ENCODE measurements around the gene ABL1.

ABL1 gene

GRCh38 chr9:130921989-130922892, 87.2 kb downstream of the ABL1 start:
- Histone ChIP-seq H3K27ac (no peak overlapping the region), H3K9me3 (ENCODE audit: control insufficient read depth, low read length) (no peaks in the 10 kb centered on the region), H3K36me3 (ENCODE audit: control insufficient read depth, insufficient read depth, low read length) (no peaks in the 10 kb centered on the region), H3K4me3 (ENCODE audit: low read depth, low read length) (no peak overlapping the region), H3K4me1 (no peaks in the 10 kb centered on the region), H3K9ac (no peak overlapping the region), H3K4me2 (ENCODE audit: low read length) (no peak overlapping the region), H2AFZ (no peak overlapping the region), H3K79me2 (no peaks in the 10 kb centered on the region), H3K27me3 (ENCODE audit: control insufficient read depth, insufficient read depth, low read length) (no peaks in the 10 kb centered on the region)
- TF ChIP-seq, protein P1, sequence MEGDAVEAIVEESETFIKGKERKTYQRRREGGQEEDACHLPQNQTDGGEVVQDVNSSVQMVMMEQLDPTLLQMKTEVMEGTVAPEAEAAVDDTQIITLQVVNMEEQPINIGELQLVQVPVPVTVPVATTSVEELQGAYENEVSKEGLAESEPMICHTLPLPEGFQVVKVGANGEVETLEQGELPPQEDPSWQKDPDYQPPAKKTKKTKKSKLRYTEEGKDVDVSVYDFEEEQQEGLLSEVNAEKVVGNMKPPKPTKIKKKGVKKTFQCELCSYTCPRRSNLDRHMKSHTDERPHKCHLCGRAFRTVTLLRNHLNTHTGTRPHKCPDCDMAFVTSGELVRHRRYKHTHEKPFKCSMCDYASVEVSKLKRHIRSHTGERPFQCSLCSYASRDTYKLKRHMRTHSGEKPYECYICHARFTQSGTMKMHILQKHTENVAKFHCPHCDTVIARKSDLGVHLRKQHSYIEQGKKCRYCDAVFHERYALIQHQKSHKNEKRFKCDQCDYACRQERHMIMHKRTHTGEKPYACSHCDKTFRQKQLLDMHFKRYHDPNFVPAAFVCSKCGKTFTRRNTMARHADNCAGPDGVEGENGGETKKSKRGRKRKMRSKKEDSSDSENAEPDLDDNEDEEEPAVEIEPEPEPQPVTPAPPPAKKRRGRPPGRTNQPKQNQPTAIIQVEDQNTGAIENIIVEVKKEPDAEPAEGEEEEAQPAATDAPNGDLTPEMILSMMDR (IDR thresholded peaks at IDR 0.05): no peak

GRCh38 chr9:130922893-130923610, 88.0 kb downstream of the ABL1 start:
- no peaks in the 10 kb centered on the region for H3K79me2 ChIP-seq
- H3K27me3 ChIP-seq (ENCODE audit: control insufficient read depth, insufficient read depth, low read length): no peaks in the 10 kb centered on the region
- H2AFZ ChIP-seq: no peak overlapping the region
- peaks cover 4% of the 10 kb centered on the region for H3K4me1 ChIP-seq
- TF ChIP-seq, protein P1 (IDR thresholded peaks at IDR 0.05): no peak
- no peak overlapping the region for H3K9ac ChIP-seq
- no peaks in the 10 kb centered on the region for H3K36me3 ChIP-seq (ENCODE audit: control insufficient read depth, insufficient read depth, low read length)
- no peak overlapping the region for H3K27ac ChIP-seq
- H3K9me3 ChIP-seq (ENCODE audit: control insufficient read depth, low read length): no peaks in the 10 kb centered on the region
- no peak overlapping the region for H3K4me2 ChIP-seq (ENCODE audit: low read length)
- no peak overlapping the region for H3K4me3 ChIP-seq (ENCODE audit: low read depth, low read length)

- H2AFZ ChIP-seq: no peak overlapping the region
- TF ChIP-seq, protein P1 (IDR thresholded peaks at IDR 0.05): no peak
- H3K4me1 ChIP-seq: peaks cover 12% of the 10 kb centered on the region
- H3K4me3 ChIP-seq (ENCODE audit: low read depth, low read length): no peak overlapping the region
- H3K79me2 ChIP-seq: no peaks in the 10 kb centered on the region
- H3K9ac ChIP-seq: no peak overlapping the region
- no peak overlapping the region for H3K27ac ChIP-seq
- no peak overlapping the region for H3K4me2 ChIP-seq (ENCODE audit: low read length)
- no peaks in the 10 kb centered on the region for H3K36me3 ChIP-seq (ENCODE audit: control insufficient read depth, insufficient read depth, low read length)
- no peaks in the 10 kb centered on the region for H3K27me3 ChIP-seq (ENCODE audit: control insufficient read depth, insufficient read depth, low read length)
- no peaks in the 10 kb centered on the region for H3K9me3 ChIP-seq (ENCODE audit: control insufficient read depth, low read length)
Observed at GRCh38 chr9:130923611-130924447, 88.8 kb downstream of the ABL1 start.

- Histone ChIP-seq H3K27ac (no peak overlapping the region), H3K36me3 (ENCODE audit: control insufficient read depth, insufficient read depth, low read length) (no peaks in the 10 kb centered on the region), H3K4me3 (ENCODE audit: low read depth, low read length) (no peak overlapping the region), H3K79me2 (no peaks in the 10 kb centered on the region), H3K9ac (no peak overlapping the region), H3K27me3 (ENCODE audit: control insufficient read depth, insufficient read depth, low read length) (no peaks in the 10 kb centered on the region), H3K4me2 (ENCODE audit: low read length) (no peak overlapping the region), H2AFZ (no peak overlapping the region), H3K4me1 (peaks cover 12% of the 10 kb centered on the region), H3K9me3 (ENCODE audit: control insufficient read depth, low read length) (no peaks in the 10 kb centered on the region)
- TF ChIP-seq, protein P1 (IDR thresholded peaks at IDR 0.05): no peak
Observed at GRCh38 chr9:130924448-130924788, 89.4 kb downstream of the ABL1 start.
